GM19455 (cell line): ENCODE results near the gene GSG1.
"Not testable (repeated sequence)": the region's sequence is repeated elsewhere in the genome, so short reads cannot be mapped to it uniquely, and the experiment has no call there.

Source experiments
- ATAC-seq: cut with Tn5 transposase; IDR thresholded peaks from one replicate; pipeline ENCODE4 v1.9.1; 2021; ENCODE audit not compliant: unreplicated experiment

GSG1 gene

GRCh38 chr12:13093191-13093847 lies 10.1 kb downstream of the GSG1 start:
- ATAC-seq, result no peak

GRCh38 chr12:13091832-13092231 lies 11.6 kb downstream of the GSG1 start:
- no peak for ATAC-seq

- no peak for ATAC-seq
Measured at GRCh38 chr12:13090054-13090453, 13.4 kb downstream of the GSG1 start.

- ATAC-seq, result no peak
Measured at GRCh38 chr12:13088496-13088895, 15.0 kb downstream of the GSG1 start.

GRCh38 chr12:13087766-13088165 lies 15.7 kb downstream of the GSG1 start:
- ATAC-seq, result no peak

GRCh38 chr12:13085968-13086686 lies 17.3 kb downstream of the GSG1 start:
- ATAC-seq, result no peak

- ATAC-seq, result no peak
Measured at GRCh38 chr12:13084898-13085640, 18.4 kb downstream of the GSG1 start.

GRCh38 chr12:13083638-13084037 lies 19.8 kb downstream of the GSG1 start:
- not testable (repeated sequence) for ATAC-seq

- no peak for ATAC-seq
Measured at GRCh38 chr12:13082861-13083260, 20.6 kb downstream of the GSG1 start.

GRCh38 chr12:13080266-13080665 lies 23.2 kb downstream of the GSG1 start:
- ATAC-seq, result no peak

- no peak for ATAC-seq
Measured at GRCh38 chr12:13079440-13079906, 24.0 kb downstream of the GSG1 start.

- no peak for ATAC-seq
Measured at GRCh38 chr12:13075786-13076570, 27.5 kb downstream of the GSG1 start.

- no peak for ATAC-seq
Measured at GRCh38 chr12:13075118-13075480, 28.4 kb downstream of the GSG1 start.

GRCh38 chr12:13074396-13075117 lies 28.9 kb downstream of the GSG1 start:
- ATAC-seq, result no peak

GRCh38 chr12:13073173-13073572 lies 30.3 kb downstream of the GSG1 start:
- ATAC-seq, result no peak

GRCh38 chr12:13071305-13072280 lies 31.9 kb downstream of the GSG1 start:
- ATAC-seq, result no peak

GRCh38 chr12:13069380-13069779 lies 34.1 kb downstream of the GSG1 start:
- ATAC-seq, result no peak

GRCh38 chr12:13067322-13067721 lies 36.1 kb downstream of the GSG1 start:
- ATAC-seq, result no peak

- ATAC-seq, result no peak
Measured at GRCh38 chr12:13066459-13066858, 37.0 kb downstream of the GSG1 start.
